B cell (primary cell): ENCODE measurements around the gene NSUN7.

Experiments used
- EZH2 ChIP-seq: IDR thresholded peaks from 2 replicates; pipeline ENCODE4 v1.6.1; 2012; ENCODE audit warnings: borderline replicate concordance, low read depth, mild to moderate bottlenecking, moderate library complexity, low read length; ENCODE audit not compliant: insufficient read depth, poor library complexity, severe bottlenecking
- TF ChIP-seq, protein P1 (sequence below): fragments of 200-600 bp; IDR thresholded peaks from one replicate; pipeline ENCODE4 v1.8.0; 2022; ENCODE audit warnings: antibody characterized with exemption, mild to moderate bottlenecking

DNA sequence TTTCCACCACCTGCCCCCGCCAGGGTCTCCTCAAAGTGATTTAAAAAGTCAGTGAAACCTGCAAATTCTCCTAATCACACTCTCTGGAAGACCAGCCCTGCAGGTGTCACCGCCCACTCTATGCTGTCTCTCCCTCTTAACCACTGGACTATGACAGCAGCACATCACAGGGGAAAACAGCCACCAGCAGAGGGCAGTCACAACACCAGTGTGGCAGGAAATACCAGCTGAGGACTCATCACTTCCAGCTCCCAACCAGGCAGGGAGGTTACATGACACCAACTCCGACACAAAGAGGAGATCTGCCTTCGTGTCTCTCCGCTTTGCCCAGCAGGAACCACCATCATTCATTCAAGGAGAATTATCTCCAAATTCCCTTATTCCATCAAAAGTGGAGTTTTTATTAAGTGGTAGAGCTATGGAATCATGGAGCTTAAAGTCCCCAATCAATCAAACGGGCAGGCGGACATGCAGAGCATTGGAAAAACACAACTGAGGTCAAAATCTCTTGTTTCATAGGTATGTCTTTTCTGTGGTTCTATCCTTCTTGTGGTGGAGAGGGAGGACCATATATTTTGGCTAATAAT, 91.3 kb downstream of the NSUN7 start:
- TF ChIP-seq, protein P1, sequence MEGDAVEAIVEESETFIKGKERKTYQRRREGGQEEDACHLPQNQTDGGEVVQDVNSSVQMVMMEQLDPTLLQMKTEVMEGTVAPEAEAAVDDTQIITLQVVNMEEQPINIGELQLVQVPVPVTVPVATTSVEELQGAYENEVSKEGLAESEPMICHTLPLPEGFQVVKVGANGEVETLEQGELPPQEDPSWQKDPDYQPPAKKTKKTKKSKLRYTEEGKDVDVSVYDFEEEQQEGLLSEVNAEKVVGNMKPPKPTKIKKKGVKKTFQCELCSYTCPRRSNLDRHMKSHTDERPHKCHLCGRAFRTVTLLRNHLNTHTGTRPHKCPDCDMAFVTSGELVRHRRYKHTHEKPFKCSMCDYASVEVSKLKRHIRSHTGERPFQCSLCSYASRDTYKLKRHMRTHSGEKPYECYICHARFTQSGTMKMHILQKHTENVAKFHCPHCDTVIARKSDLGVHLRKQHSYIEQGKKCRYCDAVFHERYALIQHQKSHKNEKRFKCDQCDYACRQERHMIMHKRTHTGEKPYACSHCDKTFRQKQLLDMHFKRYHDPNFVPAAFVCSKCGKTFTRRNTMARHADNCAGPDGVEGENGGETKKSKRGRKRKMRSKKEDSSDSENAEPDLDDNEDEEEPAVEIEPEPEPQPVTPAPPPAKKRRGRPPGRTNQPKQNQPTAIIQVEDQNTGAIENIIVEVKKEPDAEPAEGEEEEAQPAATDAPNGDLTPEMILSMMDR: peak; percentile 65
- TF ChIP-seq EZH2: no peak
